ENCODE data around the gene ZNF536. TPM values are rescaled to one million over a fixed set of nuclear protein-coding genes. Genes with fewer than 3 reads are reported as not detected.

Gene ZNF536
- total and polyA plus RNA-seq, 9 of the 15 experiments (the other 6 are each of a cell fraction or from before 2014, with no cell fraction given) = not detected

GRCh38 chr19:30416375-30416774, 44.2 kb downstream of the ZNF536 start:
- BruUV-seq (replicated peaks) = no TSS peak
- WGBS (ENCODE audit: insufficient coverage, low coverage, missing lambda C conversion rate) = 0% methylated on average over 2 of the region's 2 CpGs
- Histone ChIP-seq H3K4me3 (no peak overlapping the region), H3K27ac (ENCODE audit: extremely low read depth, low read depth, low read length) (no peak overlapping the region), H3K9me1 (ENCODE audit: control insufficient read depth, insufficient read depth, low read length) (no peaks in the 10 kb centered on the region), H3K4me1 (replicated peaks in 1 of 2; ENCODE audit: control insufficient read depth in 2 of 2, insufficient read depth in 2 of 2, low read length in 2 of 2) (no peaks in the 10 kb centered on the region), H3K9ac (ENCODE audit: insufficient read depth in 1 of 2, low read depth in 2 of 2, low read length in 2 of 2) (no peak overlapping the region), H4K20me1 (replicated peaks; ENCODE audit: control insufficient read depth, insufficient read depth, low read length) (no peaks in the 10 kb centered on the region), H3K27me3 (ENCODE audit: control insufficient read depth in 2 of 2, insufficient read depth in 2 of 2, low read length in 2 of 2) (peaks cover 0 to 4% of the 10 kb centered on the region in 2 experiments; a peak in 3 of 5 replicates), H3K79me2 (ENCODE audit: control insufficient read depth, insufficient read depth, low read length) (no peaks in the 10 kb centered on the region), H3K36me3 (ENCODE audit: control insufficient read depth, insufficient read depth, low read length) (no peaks in the 10 kb centered on the region), H3K4me2 (ENCODE audit: insufficient read depth, low read length) (no peak overlapping the region), H3K9me3 (replicated peaks; ENCODE audit: control insufficient read depth, insufficient read depth, low read depth, low read length) (no peaks in the 10 kb centered on the region; the same call in 1 of the 2 replicates), H2AFZ (ENCODE audit: low read depth, low read length) (no peak overlapping the region)
- ChIA-PET CTCF (ENCODE audit: low intra/inter-chr PET ratio) (interaction anchor here (0.7 kb wide), 1 partner anchor 727 kb away, joined by 6 read pairs; no protein-coding TSS in a partner anchor), POLR2A (no interaction called here)
- DNase-seq (ENCODE audit: extremely low read depth in 1 of 4, low spot score in 3 of 4) (no peak), FAIRE-seq (no peak), ATAC-seq (no peak)
- in situ Hi-C loops (cut with MboI) (no loop called here), intact Hi-C loops (cut with micrococcal nuclease) (no loop called here)
- TF ChIP-seq COPS2 (conservative IDR thresholded peaks at IDR 0.05) (no peak), NCOA2 (IDR thresholded peaks at IDR 0.05; ENCODE audit: partially characterized antibody in 2 of 2) (no peak), RBM34 (IDR thresholded peaks at IDR 0.05; ENCODE audit: borderline replicate concordance, insufficient read depth, low read length) (no peak), CTCF (IDR thresholded peaks at IDR 0.05 in 2 of 3, conservative IDR thresholded peaks at IDR 0.05 in 1 of 3; ENCODE audit: insufficient read depth in 2 of 3, low read depth in 1 of 3, low read length in 3 of 3) (no peak), FOS (IDR thresholded peaks at IDR 0.05; ENCODE audit: extremely low read depth, insufficient read length) (no peak), CCNT2 (IDR thresholded peaks at IDR 0.05; ENCODE audit: borderline replicate concordance, extremely low read depth, insufficient read length, low read depth, low read length) (no peak), ATF1 (CRISPR knock-in tag; IDR thresholded peaks at IDR 0.05) (no peak), ATF1 (tag; IDR thresholded peaks at IDR 0.05) (no peak), REST (IDR thresholded peaks at IDR 0.05; ENCODE audit: borderline replicate concordance) (no peak), REST (CRISPR knock-in tag; IDR thresholded peaks at IDR 0.05; ENCODE audit: low read depth) (no peak), CBX8 (IDR thresholded peaks at IDR 0.05; ENCODE audit: borderline replicate concordance, extremely low read depth, low read depth, low read length, poor library complexity, severe bottlenecking) (no peak), YBX1 (IDR thresholded peaks at IDR 0.05) (no peak), NFXL1 (CRISPR knock-in tag; IDR thresholded peaks at IDR 0.05) (no peak), HNRNPH1 (optimal IDR thresholded peaks at IDR 0.05; ENCODE audit: low read depth, low read length) (no peak)
